Esophagus muscularis mucosa (tissue), 4 donors: ENCODE results near the gene ADAMTSL1. TPM values are rescaled to one million over a fixed set of nuclear protein-coding genes. Genes with fewer than 3 reads are reported as not detected.

Source experiments
- DNase-seq: peaks from one replicate; pipeline ENCODE4 v3.0.0-alpha.2; 2017; ENCODE audit errors: extremely low spot score
- H3K27ac ChIP-seq, 4 donors: fragments of 200-600 bp; sonication (generic); replicated peaks in 1 of 4; 1 replicate in 3 of 4; 2 replicates in 1 of 4; pipeline ENCODE4 v1.5.1; 2016 to 2019; ENCODE audit warnings: mild to moderate bottlenecking in 1 of 4
- H3K27me3 ChIP-seq, 4 donors: fragments of 200-600 bp; sonication (generic); one replicate each; pipeline versions ENCODE4 v1.5.1 to v1.6.0; 2016 to 2019
- H3K36me3 ChIP-seq, 4 donors: fragments of 200-600 bp; sonication (generic); one replicate each; pipeline ENCODE4 v1.5.1; 2016 to 2019
- H3K4me1 ChIP-seq, 4 donors: fragments of 200-600 bp; sonication (generic); one replicate each; pipeline ENCODE4 v1.5.1; 2016 to 2019
- H3K4me3 ChIP-seq, 4 donors: fragments of 200-600 bp; sonication (generic); 1 replicate in 2 of 4; 2 replicates in 2 of 4; pipeline ENCODE4 v1.5.1; 2016 to 2019; ENCODE audit warnings: mild to moderate bottlenecking in 4 of 4, moderate library complexity in 1 of 4
- H3K9me3 ChIP-seq, 4 donors: fragments of 200-600 bp; sonication (generic); 1 replicate in 3 of 4; 2 replicates in 1 of 4; pipeline ENCODE4 v1.5.1; 2016 to 2019
- EP300 ChIP-seq: sonication (generic); formaldehyde crosslinking; IDR thresholded peaks from one replicate; pipeline ENCODE4 v1.6.1; 2017; ENCODE audit warnings: antibody characterized with exemption
- POLR2A ChIP-seq: fragments of 450-650 bp; IDR thresholded peaks from one replicate; pipeline ENCODE4 v1.6.1; 2017; ENCODE audit warnings: antibody characterized with exemption, moderate library complexity, mild to moderate bottlenecking, low read depth
- POLR2AphosphoS5 ChIP-seq, 2 donors: sonication (generic); formaldehyde crosslinking; IDR thresholded peaks; one replicate each; pipeline ENCODE4 v1.6.1; 2017; ENCODE audit warnings: antibody characterized with exemption in 2 of 2
- WGBS: methylation state at CpG from one replicate; pipeline ENCODE4 v1.1.5; 2018; 5-methylcytosine and 5-hydroxymethylcytosine counted together
- intact Hi-C: fragments of 100-400 bp; cut with DNase I; formaldehyde crosslinking; loops from one replicate; pipeline ENCODE4 v1.15.1; 2023
- total RNA-seq, 4 donors: library from RNA; depleted of rRNA; stranded (reverse); fragments of >200 nt; gene quantifications; one replicate each; pipeline versions ENCODE4 v1.1.0 to v1.2.1, GENCODE V29; 2016
- TF ChIP-seq, protein P1 (sequence below), 3 experiments: fragments of 200-600 bp in 2 of 3; fragments of 450-650 bp in 1 of 3; sonication (generic) in 2 of 3; IDR thresholded peaks; one replicate each; pipeline ENCODE4 v1.5.1; 2017 to 2019; ENCODE audit warnings: antibody characterized with exemption in 3 of 3, mild to moderate bottlenecking in 2 of 3, moderate library complexity in 1 of 3

The ADAMTSL1 gene
- total RNA-seq, 4 donors from 2014 or later, result 81.7 to 172 (median 145) TPM

DNA sequence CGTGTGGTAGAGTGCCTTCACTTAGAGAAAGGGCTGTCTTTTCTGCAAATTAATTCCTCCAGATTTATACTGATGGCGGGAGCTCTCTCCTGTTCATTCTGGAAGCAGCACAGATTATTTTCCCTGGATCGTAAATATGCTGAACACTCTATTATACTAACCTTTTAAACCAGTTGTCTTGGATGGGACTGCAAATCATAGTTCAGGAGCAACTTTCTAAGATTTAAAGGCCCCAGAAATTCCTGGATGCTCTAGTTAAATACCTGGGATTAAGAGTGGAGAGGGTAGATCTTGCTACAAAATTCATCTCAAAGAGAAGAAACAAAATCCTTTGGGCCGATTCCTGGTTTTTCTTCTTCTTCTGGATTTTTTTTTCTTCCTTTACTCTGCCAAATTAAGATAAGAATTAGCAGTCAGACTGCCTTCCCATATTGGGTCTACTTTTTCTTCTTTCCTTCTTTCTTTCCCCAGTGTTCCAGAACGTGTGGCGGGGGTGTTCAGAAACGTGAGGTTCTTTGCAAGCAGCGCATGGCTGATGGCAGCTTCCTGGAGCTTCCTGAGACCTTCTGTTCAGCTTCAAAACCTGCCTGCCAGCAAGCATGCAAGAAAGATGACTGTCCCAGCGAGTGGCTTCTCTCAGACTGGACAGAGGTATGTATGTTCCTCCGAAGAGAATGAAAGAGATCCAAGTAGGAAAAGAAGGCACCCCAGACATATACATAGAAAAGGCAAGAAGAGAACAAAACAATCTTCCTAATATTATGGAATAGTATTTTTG is 296.4 kb downstream of the ADAMTSL1 start:
- DNase-seq, result no peak
- peaks cover 0 to 15% (median 10%) of the 10 kb centered on the region in 4 donors for H3K4me1 ChIP-seq
- H3K4me3 ChIP-seq, result no peak overlapping the region
- no peaks in the 10 kb centered on the region for H3K9me3 ChIP-seq
- 79% methylated on average over 10 of the region's 10 CpGs for WGBS
- intact Hi-C loops, result no loop called here
- H3K27ac ChIP-seq, result no peak overlapping the region
- H3K36me3 ChIP-seq, result no peaks in the 10 kb centered on the region
- TF ChIP-seq, protein P1, sequence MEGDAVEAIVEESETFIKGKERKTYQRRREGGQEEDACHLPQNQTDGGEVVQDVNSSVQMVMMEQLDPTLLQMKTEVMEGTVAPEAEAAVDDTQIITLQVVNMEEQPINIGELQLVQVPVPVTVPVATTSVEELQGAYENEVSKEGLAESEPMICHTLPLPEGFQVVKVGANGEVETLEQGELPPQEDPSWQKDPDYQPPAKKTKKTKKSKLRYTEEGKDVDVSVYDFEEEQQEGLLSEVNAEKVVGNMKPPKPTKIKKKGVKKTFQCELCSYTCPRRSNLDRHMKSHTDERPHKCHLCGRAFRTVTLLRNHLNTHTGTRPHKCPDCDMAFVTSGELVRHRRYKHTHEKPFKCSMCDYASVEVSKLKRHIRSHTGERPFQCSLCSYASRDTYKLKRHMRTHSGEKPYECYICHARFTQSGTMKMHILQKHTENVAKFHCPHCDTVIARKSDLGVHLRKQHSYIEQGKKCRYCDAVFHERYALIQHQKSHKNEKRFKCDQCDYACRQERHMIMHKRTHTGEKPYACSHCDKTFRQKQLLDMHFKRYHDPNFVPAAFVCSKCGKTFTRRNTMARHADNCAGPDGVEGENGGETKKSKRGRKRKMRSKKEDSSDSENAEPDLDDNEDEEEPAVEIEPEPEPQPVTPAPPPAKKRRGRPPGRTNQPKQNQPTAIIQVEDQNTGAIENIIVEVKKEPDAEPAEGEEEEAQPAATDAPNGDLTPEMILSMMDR (IDR thresholded peaks at IDR 0.05), result no peak
- TF ChIP-seq POLR2AphosphoS5 (IDR thresholded peaks at IDR 0.05) (no peak), POLR2A (no peak), EP300 (no peak)
- H3K27me3 ChIP-seq, result no peaks in the 10 kb centered on the region

- 75% methylated on average over 2 of the region's 2 CpGs for WGBS
- TF ChIP-seq POLR2A (no peak), POLR2AphosphoS5 (IDR thresholded peaks at IDR 0.05) (no peak), EP300 (no peak)
- TF ChIP-seq, protein P1 (IDR thresholded peaks at IDR 0.05), result no peak
- DNase-seq, result no peak
- Histone ChIP-seq H3K4me3 (no peak overlapping the region), H3K36me3 (peaks cover 0 to 6% (median 2%) of the 10 kb centered on the region in 4 donors), H3K27ac (no peak overlapping the region), H3K27me3 (no peaks in the 10 kb centered on the region), H3K9me3 (no peaks in the 10 kb centered on the region), H3K4me1 (peaks cover 0 to 15% (median 10%) of the 10 kb centered on the region in 4 donors)
- intact Hi-C loops, result no loop called here
Measured at GRCh38 chr9:18771011-18771410, 297.1 kb downstream of the ADAMTSL1 start.

GRCh38 chr9:18771763-18772162 is 297.8 kb downstream of the ADAMTSL1 start:
- H3K4me3 ChIP-seq, result no peak overlapping the region

GRCh38 chr9:18775241-18775640 is 301.3 kb downstream of the ADAMTSL1 start:
- no peaks in the 10 kb centered on the region for H3K27me3 ChIP-seq
- no peak overlapping the region for H3K27ac ChIP-seq
- peaks cover 0 to 29% (median 20%) of the 10 kb centered on the region in 4 donors for H3K36me3 ChIP-seq
- peaks cover 0 to 28% (median 16%) of the 10 kb centered on the region in 4 donors for H3K4me1 ChIP-seq
- H3K9me3 ChIP-seq, result no peaks in the 10 kb centered on the region
- 88% methylated on average over 1 of the region's 1 CpG for WGBS
- TF ChIP-seq POLR2A (no peak), POLR2AphosphoS5 (IDR thresholded peaks at IDR 0.05) (no peak), EP300 (no peak)
- TF ChIP-seq, protein P1 (IDR thresholded peaks at IDR 0.05), result no peak
- intact Hi-C loops, result no loop called here
- H3K4me3 ChIP-seq, result no peak overlapping the region
- no peak for DNase-seq

More at GRCh38 chr9:18771763-18772162, 297.8 kb downstream of the ADAMTSL1 start:
- intact Hi-C loops, result no loop called here
- H3K36me3 ChIP-seq, result peaks cover 0 to 13% (median 6%) of the 10 kb centered on the region in 4 donors
- no peaks in the 10 kb centered on the region for H3K9me3 ChIP-seq
- 46% methylated on average over 4 of the region's 4 CpGs for WGBS
- H3K4me1 ChIP-seq, result peaks cover 0 to 15% (median 10%) of the 10 kb centered on the region in 4 donors
- DNase-seq, result no peak
- H3K27me3 ChIP-seq, result no peaks in the 10 kb centered on the region
- no peak for TF ChIP-seq EP300
- H3K27ac ChIP-seq, result no peak overlapping the region

DNA sequence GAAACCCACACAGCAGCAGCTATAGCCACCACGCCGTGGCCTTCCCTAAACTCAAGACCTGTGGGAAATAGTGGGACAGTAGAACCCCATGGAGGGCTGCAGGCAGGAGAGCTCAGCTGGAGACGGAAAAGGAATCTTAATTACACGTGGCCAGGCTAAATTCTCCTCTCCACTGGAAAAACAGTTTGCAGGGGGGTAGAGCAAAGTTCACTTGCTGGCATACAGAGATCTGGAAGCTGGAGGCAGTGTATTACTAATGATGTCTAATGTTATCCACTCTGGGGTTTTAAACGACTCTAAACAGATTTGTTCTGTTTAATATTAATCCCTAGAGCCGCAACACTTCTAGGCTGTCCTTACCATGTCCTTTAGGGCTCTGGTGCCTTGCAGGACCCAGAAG is 302.0 kb downstream of the ADAMTSL1 start:
- Histone ChIP-seq H3K36me3 (peaks cover 0 to 29% (median 20%) of the 10 kb centered on the region in 4 donors), H3K27ac (no peak overlapping the region), H3K9me3 (no peaks in the 10 kb centered on the region), H3K4me3 (no peak overlapping the region), H3K27me3 (no peaks in the 10 kb centered on the region), H3K4me1 (peaks cover 0 to 24% (median 12%) of the 10 kb centered on the region in 4 donors)
- intact Hi-C loops, result no loop called here
- 91% methylated on average over 6 of the region's 6 CpGs for WGBS
- TF ChIP-seq POLR2A, result no peak
- TF ChIP-seq, protein P1 (IDR thresholded peaks at IDR 0.05), result no peak
- no peak for TF ChIP-seq POLR2AphosphoS5 (IDR thresholded peaks at IDR 0.05)
- no peak for TF ChIP-seq EP300
- DNase-seq, result no peak
